ENCODE results near the gene ARPC1A.

GRCh38 chr7:99404235-99404976, 78.7 kb downstream of the ARPC1A start:
- TF ChIP-seq, protein P1, sequence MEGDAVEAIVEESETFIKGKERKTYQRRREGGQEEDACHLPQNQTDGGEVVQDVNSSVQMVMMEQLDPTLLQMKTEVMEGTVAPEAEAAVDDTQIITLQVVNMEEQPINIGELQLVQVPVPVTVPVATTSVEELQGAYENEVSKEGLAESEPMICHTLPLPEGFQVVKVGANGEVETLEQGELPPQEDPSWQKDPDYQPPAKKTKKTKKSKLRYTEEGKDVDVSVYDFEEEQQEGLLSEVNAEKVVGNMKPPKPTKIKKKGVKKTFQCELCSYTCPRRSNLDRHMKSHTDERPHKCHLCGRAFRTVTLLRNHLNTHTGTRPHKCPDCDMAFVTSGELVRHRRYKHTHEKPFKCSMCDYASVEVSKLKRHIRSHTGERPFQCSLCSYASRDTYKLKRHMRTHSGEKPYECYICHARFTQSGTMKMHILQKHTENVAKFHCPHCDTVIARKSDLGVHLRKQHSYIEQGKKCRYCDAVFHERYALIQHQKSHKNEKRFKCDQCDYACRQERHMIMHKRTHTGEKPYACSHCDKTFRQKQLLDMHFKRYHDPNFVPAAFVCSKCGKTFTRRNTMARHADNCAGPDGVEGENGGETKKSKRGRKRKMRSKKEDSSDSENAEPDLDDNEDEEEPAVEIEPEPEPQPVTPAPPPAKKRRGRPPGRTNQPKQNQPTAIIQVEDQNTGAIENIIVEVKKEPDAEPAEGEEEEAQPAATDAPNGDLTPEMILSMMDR (IDR thresholded peaks at IDR 0.05; ENCODE audit: control extremely low read depth in 1 of 3, insufficient read depth in 1 of 3, low read depth in 1 of 3, low read length in 3 of 3): no peak
- TF ChIP-seq MAX (IDR thresholded peaks at IDR 0.05) (no peak), POU5F1 (IDR thresholded peaks at IDR 0.05; ENCODE audit: low read depth, low read length) (no peak), MAFK (IDR thresholded peaks at IDR 0.05; ENCODE audit: low read depth, low read length) (no peak), POLR2AphosphoS5 (IDR thresholded peaks at IDR 0.05; ENCODE audit: low read depth, low read length) (no peak), TAF1 (IDR thresholded peaks at IDR 0.05; ENCODE audit: low read depth, low read length) (no peak), EP300 (IDR thresholded peaks at IDR 0.05; ENCODE audit: borderline replicate concordance in 1 of 2, low read depth in 2 of 2, low read length in 2 of 2) (no peak)
- TF ChIP-seq, protein P2, sequence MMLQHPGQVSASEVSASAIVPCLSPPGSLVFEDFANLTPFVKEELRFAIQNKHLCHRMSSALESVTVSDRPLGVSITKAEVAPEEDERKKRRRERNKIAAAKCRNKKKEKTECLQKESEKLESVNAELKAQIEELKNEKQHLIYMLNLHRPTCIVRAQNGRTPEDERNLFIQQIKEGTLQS (IDR thresholded peaks at IDR 0.05; ENCODE audit: insufficient read depth, low read depth, low read length): no peak
